Mesenchymal stem cell (in vitro differentiated cells and primary cell): ENCODE data around the gene TMEM140.

ENCODE experiments used
- DNase-seq: peaks from one replicate; pipeline ENCODE4 v3.0.0-alpha.2; 2013
- H2AFZ ChIP-seq: one replicate; pipeline ENCODE4 v1.6.1; 2013; ENCODE audit warnings: low read depth, mild to moderate bottlenecking, control low read depth, inconsistent platforms, low read length, moderate library complexity
- H2AK5ac ChIP-seq: 2 replicates; pipeline ENCODE4 v1.6.1; 2013; ENCODE audit warnings: low read length, moderate library complexity, mild to moderate bottlenecking, inconsistent platforms; ENCODE audit not compliant: severe bottlenecking
- H2BK120ac ChIP-seq: one replicate; pipeline ENCODE4 v1.6.1; 2013; ENCODE audit warnings: low read depth, mild to moderate bottlenecking, inconsistent platforms, low read length, moderate library complexity
- H2BK12ac ChIP-seq, 2 experiments: one replicate each; pipeline ENCODE4 v1.6.1; 2013; ENCODE audit warnings: inconsistent platforms in 2 of 2, low read length in 2 of 2, mild to moderate bottlenecking in 2 of 2, moderate library complexity in 2 of 2, control low read depth in 1 of 2
- H2BK15ac ChIP-seq: one replicate; pipeline ENCODE4 v1.6.1; 2013; ENCODE audit warnings: mild to moderate bottlenecking, low read depth, inconsistent platforms; ENCODE audit not compliant: poor library complexity, severe bottlenecking
- H2BK5ac ChIP-seq: 2 replicates; pipeline ENCODE4 v1.6.1; 2013; ENCODE audit warnings: low read depth, mild to moderate bottlenecking, low read length, control low read depth, inconsistent platforms; ENCODE audit not compliant: poor library complexity, severe bottlenecking
- H3K14ac ChIP-seq, 2 experiments: one replicate each; pipeline ENCODE4 v1.6.1; 2013; ENCODE audit warnings: inconsistent platforms in 2 of 2, low read length in 2 of 2, control low read depth in 1 of 2, mild to moderate bottlenecking in 1 of 2, moderate library complexity in 1 of 2
- H3K18ac ChIP-seq, 2 experiments: one replicate each; pipeline ENCODE4 v1.6.1; 2013; ENCODE audit warnings: inconsistent platforms in 2 of 2, low read length in 2 of 2, control low read depth in 1 of 2, low read depth in 1 of 2, mild to moderate bottlenecking in 1 of 2
- H3K23ac ChIP-seq, 2 experiments: one replicate each; pipeline ENCODE4 v1.6.1; 2013; ENCODE audit warnings: inconsistent platforms in 2 of 2, low read length in 2 of 2, mild to moderate bottlenecking in 2 of 2, moderate library complexity in 2 of 2, control low read depth in 1 of 2
- H3K27ac ChIP-seq: 2 replicates; pipeline ENCODE4 v1.5.1; 2013; ENCODE audit warnings: mild to moderate bottlenecking, moderate library complexity, low read length, control low read depth, inconsistent platforms; ENCODE audit not compliant: poor library complexity, severe bottlenecking
- H3K27me3 ChIP-seq, 2 experiments: 2 replicates each; pipeline versions ENCODE4 v1.6.1 to v1.7.0; 2013; ENCODE audit warnings: low read length in 2 of 2, mild to moderate bottlenecking in 2 of 2, moderate library complexity in 2 of 2, control low read depth in 1 of 2, inconsistent platforms in 1 of 2; ENCODE audit not compliant: control insufficient read depth in 1 of 2, insufficient read depth in 1 of 2
- H3K36me3 ChIP-seq, 2 experiments: 2 replicates each; pipeline versions ENCODE4 v1.6.1 to v1.7.0; 2013; ENCODE audit warnings: low read length in 2 of 2, control low read depth in 1 of 2, inconsistent platforms in 1 of 2, low read depth in 1 of 2, mild to moderate bottlenecking in 1 of 2; ENCODE audit not compliant: insufficient read depth in 2 of 2, control insufficient read depth in 1 of 2
- H3K4ac ChIP-seq, 2 experiments: one replicate each; pipeline ENCODE4 v1.6.1; 2013; ENCODE audit warnings: inconsistent platforms in 2 of 2, low read length in 2 of 2, mild to moderate bottlenecking in 2 of 2, moderate library complexity in 2 of 2, control low read depth in 1 of 2, low read depth in 1 of 2
- H3K4me1 ChIP-seq: 2 replicates; pipeline ENCODE4 v1.6.1; 2013; ENCODE audit warnings: low read depth, low read length, control low read depth; ENCODE audit not compliant: control insufficient read depth, insufficient read depth
- H3K4me2 ChIP-seq: 2 replicates; pipeline ENCODE4 v1.6.1; 2013; ENCODE audit warnings: low read length, mild to moderate bottlenecking, inconsistent platforms; ENCODE audit not compliant: poor library complexity, severe bottlenecking
- H3K4me3 ChIP-seq, 2 experiments: 2 replicates each; pipeline versions ENCODE4 v1.5.1 to v1.7.0; 2013; ENCODE audit warnings: low read length in 2 of 2, mild to moderate bottlenecking in 2 of 2, control low read depth in 1 of 2, low read depth in 1 of 2; ENCODE audit not compliant: insufficient read depth in 1 of 2
- H3K79me1 ChIP-seq: replicated peaks from 2 replicates; pipeline ENCODE4 v1.6.1; 2013; ENCODE audit warnings: mild to moderate bottlenecking, control low read depth, low read length, inconsistent platforms; ENCODE audit not compliant: poor library complexity, severe bottlenecking
- H3K9ac ChIP-seq: 2 replicates; pipeline ENCODE4 v1.7.0; 2013; ENCODE audit warnings: mild to moderate bottlenecking, low read length, moderate library complexity
- H3K9me3 ChIP-seq: 2 replicates; pipeline ENCODE4 v1.7.0; 2013; ENCODE audit warnings: mild to moderate bottlenecking, low read length; ENCODE audit not compliant: control insufficient read depth
- H4K8ac ChIP-seq: one replicate; pipeline ENCODE4 v1.6.1; 2013; ENCODE audit warnings: inconsistent platforms, mild to moderate bottlenecking, low read length, moderate library complexity
- H4K91ac ChIP-seq: one replicate; pipeline ENCODE4 v1.6.1; 2013; ENCODE audit warnings: mild to moderate bottlenecking, low read length, inconsistent platforms
- WGBS: methylation state at CpG from one replicate; pipeline ENCODE4 v1.1.7; 2013; ENCODE audit warnings: mixed read lengths; 5-methylcytosine and 5-hydroxymethylcytosine counted together

TMEM140 gene

DNA sequence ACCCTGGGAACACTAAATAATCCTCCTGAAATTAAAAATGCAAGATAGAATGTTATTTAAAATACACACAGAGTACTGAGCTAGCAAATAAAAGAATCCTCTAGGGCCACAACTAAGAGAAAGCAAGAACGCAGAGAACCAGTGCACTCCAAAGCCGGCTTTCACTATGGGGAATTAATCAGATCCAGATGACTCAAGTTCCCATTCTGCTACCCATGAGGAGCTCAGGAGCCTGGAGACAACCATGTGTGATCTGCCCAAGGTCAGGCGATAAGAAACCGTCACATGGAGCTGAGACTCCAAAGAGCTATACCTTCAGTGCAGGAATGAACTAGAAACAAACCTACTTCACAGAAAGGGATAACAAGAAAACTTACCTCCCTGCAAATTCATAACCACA, 42.1 kb downstream of the TMEM140 start:
- Histone ChIP-seq H4K8ac (no peak overlapping the region), H3K14ac (no peak overlapping the region), H3K18ac (no peak overlapping the region), H2AK5ac (no peak overlapping the region), H3K27me3 (no peaks in the 10 kb centered on the region), H3K9ac (peak overlapping the region; percentile 16), H3K9me3 (no peaks in the 10 kb centered on the region), H3K27ac (no peak overlapping the region), H4K91ac (no peak overlapping the region), H2BK120ac (no peak overlapping the region), H3K4me3 (no peak overlapping the region), H3K4ac (no peak overlapping the region), H2AFZ (no peak overlapping the region), H3K23ac (no peak overlapping the region), H3K36me3 (peaks cover 62 to 77% of the 10 kb centered on the region in 2 experiments), H3K79me1 (peaks cover 40% of the 10 kb centered on the region), H2BK5ac (no peak overlapping the region), H3K4me1 (peaks cover 15% of the 10 kb centered on the region), H2BK12ac (no peak overlapping the region), H2BK15ac (no peak overlapping the region), H3K4me2 (no peak overlapping the region)
- 97% methylated on average over 4 of the region's 4 CpGs for WGBS
- DNase-seq = no peak

GRCh38 chr7:135190703-135191102, 42.8 kb downstream of the TMEM140 start:
- no peak overlapping the region for H4K8ac ChIP-seq

DNA sequence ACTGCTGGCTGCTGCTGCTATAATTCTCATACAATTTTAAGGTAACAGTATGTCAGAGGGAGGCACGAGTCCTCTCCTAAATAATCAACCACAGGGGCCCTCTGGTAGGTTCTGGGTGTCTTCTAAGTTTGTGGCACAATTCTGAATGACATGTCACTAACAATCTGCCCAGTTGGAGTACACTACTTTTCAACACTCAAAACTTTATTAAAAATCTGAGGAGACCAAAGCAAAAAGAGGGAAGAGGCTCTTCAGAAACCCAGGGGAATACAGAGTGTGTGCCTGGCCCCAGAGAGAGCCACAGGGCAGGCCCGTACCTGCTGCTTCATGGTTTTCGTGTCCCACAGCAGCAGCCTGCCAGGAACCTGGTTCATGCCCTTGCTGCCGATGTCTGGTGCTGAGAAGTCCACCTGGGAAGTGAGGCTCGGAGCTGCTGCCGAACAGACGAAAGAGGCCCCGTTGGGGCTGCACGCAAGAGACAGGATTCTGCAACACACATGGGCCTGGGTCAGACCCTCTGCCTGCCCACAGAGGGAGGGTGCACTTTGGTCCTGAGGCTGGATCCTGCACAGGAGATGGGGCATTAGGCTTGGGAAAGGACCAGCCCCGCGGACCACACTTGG, 45.2 kb downstream of the TMEM140 start:
- Histone ChIP-seq H3K4ac (no peak overlapping the region), H3K4me3 (no peak overlapping the region), H2BK12ac (no peak overlapping the region), H3K27ac (peak overlapping the region; percentile 84), H3K18ac (peak overlapping the region in 1 of 2 experiments; percentile 42), H3K14ac (no peak overlapping the region), H4K8ac (peak overlapping the region; percentile 56), H2BK120ac (no peak overlapping the region), H3K4me2 (peak overlapping the region; percentile 6), H3K4me1 (peaks cover 29% of the 10 kb centered on the region), H4K91ac (no peak overlapping the region), H3K36me3 (peaks cover 60 to 73% of the 10 kb centered on the region in 2 experiments), H2AK5ac (peak overlapping the region; percentile 88), H3K79me1 (peaks cover 45% of the 10 kb centered on the region), H2BK15ac (no peak overlapping the region), H2AFZ (no peak overlapping the region), H3K9ac (no peak overlapping the region), H3K27me3 (no peaks in the 10 kb centered on the region), H2BK5ac (no peak overlapping the region), H3K9me3 (no peaks in the 10 kb centered on the region), H3K23ac (no peak overlapping the region)
- DNase-seq = no peak
- 95% methylated on average over 10 of the region's 11 CpGs for WGBS

More at GRCh38 chr7:135190703-135191102, 42.8 kb downstream of the TMEM140 start:
- H3K36me3 ChIP-seq = peaks cover 59 to 75% of the 10 kb centered on the region in 2 experiments
- no peak for DNase-seq
- H3K79me1 ChIP-seq = peaks cover 40% of the 10 kb centered on the region
- H3K27ac ChIP-seq = no peak overlapping the region
- H3K4me3 ChIP-seq = no peak overlapping the region
- no peaks in the 10 kb centered on the region for H3K9me3 ChIP-seq
- H4K91ac ChIP-seq = no peak overlapping the region
- no peak overlapping the region for H3K4me2 ChIP-seq
- no peak overlapping the region for H3K14ac ChIP-seq
- H2AK5ac ChIP-seq = no peak overlapping the region
- H3K4me1 ChIP-seq = peaks cover 16% of the 10 kb centered on the region
- no peak overlapping the region for H2BK120ac ChIP-seq
- no peak overlapping the region for H2BK5ac ChIP-seq
- H3K4ac ChIP-seq = no peak overlapping the region
- H2BK15ac ChIP-seq = no peak overlapping the region
- H3K18ac ChIP-seq = no peak overlapping the region
- H3K9ac ChIP-seq = no peak overlapping the region
- H3K27me3 ChIP-seq = no peaks in the 10 kb centered on the region
- no peak overlapping the region for H2AFZ ChIP-seq
- no peak overlapping the region for H2BK12ac ChIP-seq
- no peak overlapping the region for H3K23ac ChIP-seq

- no peak overlapping the region for H2AFZ ChIP-seq
- DNase-seq = peak; percentile 90
- no peak overlapping the region for H3K4me2 ChIP-seq
- peak overlapping the region; percentile 93 for H2AK5ac ChIP-seq
- H3K18ac ChIP-seq = peak overlapping the region in 1 of 2 experiments; percentile 42
- H2BK5ac ChIP-seq = peak overlapping the region; percentile 93
- no peak overlapping the region for H3K14ac ChIP-seq
- no peak overlapping the region for H3K4me3 ChIP-seq
- H3K9me3 ChIP-seq = no peaks in the 10 kb centered on the region
- H3K79me1 ChIP-seq = peaks cover 46% of the 10 kb centered on the region
- no peak overlapping the region for H2BK120ac ChIP-seq
- no peak overlapping the region for H3K9ac ChIP-seq
- H3K4ac ChIP-seq = no peak overlapping the region
- H3K36me3 ChIP-seq = peaks cover 57 to 67% of the 10 kb centered on the region in 2 experiments
- no peak overlapping the region for H2BK15ac ChIP-seq
- peaks cover 31% of the 10 kb centered on the region for H3K4me1 ChIP-seq
- H2BK12ac ChIP-seq = no peak overlapping the region
- H4K8ac ChIP-seq = no peak overlapping the region
- H3K27ac ChIP-seq = peak overlapping the region; percentile 95
- H4K91ac ChIP-seq = no peak overlapping the region
- no peak overlapping the region for H3K23ac ChIP-seq
- no peaks in the 10 kb centered on the region for H3K27me3 ChIP-seq
- 56% methylated on average over 9 of the region's 10 CpGs for WGBS
Observed at GRCh38 chr7:135193615-135194081, 45.8 kb downstream of the TMEM140 start.
